Measurements from ENCODE around the gene WASHC4. TPM values are rescaled to one million over a fixed set of nuclear protein-coding genes. Genes with fewer than 3 reads are reported as not detected.

The WASHC4 gene
- polyA plus RNA-seq, 1 of the 3 experiments (the other 2 are of a cell fraction) = 11.2 TPM

GRCh38 chr12:105090361-105090760, 17.2 kb upstream of the WASHC4 start (continued):
- no peak for TF ChIP-seq ZBTB33 (IDR thresholded peaks at IDR 0.05; ENCODE audit: borderline replicate concordance, low read depth)
- TF ChIP-seq FOXM1 (IDR thresholded peaks at IDR 0.05; ENCODE audit: low read depth) = no peak

GRCh38 chr12:105091476-105092206, 15.9 kb upstream of the WASHC4 start:
- no peaks in the 10 kb centered on the region for H3K9me2 ChIP-seq
- no peak for DNase-seq
- no peaks in the 10 kb centered on the region for H3F3A ChIP-seq (replicated peaks; ENCODE audit: insufficient read depth)
- WGBS (ENCODE audit: low lambda C conversion rate) = 63% methylated on average over 4 of the region's 4 CpGs
- H3K9ac ChIP-seq = no peak overlapping the region
- no peak for TF ChIP-seq JUND (IDR thresholded peaks at IDR 0.05)
- TF ChIP-seq TEAD4 (IDR thresholded peaks at IDR 0.05; ENCODE audit: borderline replicate concordance, insufficient read depth) = no peak
- TF ChIP-seq YY1 (IDR thresholded peaks at IDR 0.05; ENCODE audit: low read depth) = no peak
- TF ChIP-seq USF1 (IDR thresholded peaks at IDR 0.05; ENCODE audit: borderline replicate concordance, low read depth) = no peak
- no peak for TF ChIP-seq RFX5 (IDR thresholded peaks at IDR 0.05; ENCODE audit: low read length)
- no peak for TF ChIP-seq ZBTB33 (IDR thresholded peaks at IDR 0.05; ENCODE audit: borderline replicate concordance, low read depth)
- TF ChIP-seq POLR2AphosphoS5 (IDR thresholded peaks at IDR 0.05; ENCODE audit: low read depth, low read length) = no peak
- no peak for TF ChIP-seq FOXM1 (IDR thresholded peaks at IDR 0.05; ENCODE audit: low read depth)
- no peak for TF ChIP-seq IRF3 (IDR thresholded peaks at IDR 0.05; ENCODE audit: low read depth, low read length)
- TF ChIP-seq MAX (IDR thresholded peaks at IDR 0.05; ENCODE audit: low read depth) = no peak
- no peak for TF ChIP-seq NRF1 (IDR thresholded peaks at IDR 0.05; ENCODE audit: low read depth, low read length)
- POLR2A ChIA-PET = no interaction called here
- H3K36me3 ChIP-seq (replicated peaks in 1 of 2; ENCODE audit: control insufficient read depth in 1 of 2, insufficient read depth in 2 of 2, low read length in 1 of 2) = no peaks in the 10 kb centered on the region
- H3K4me1 ChIP-seq (ENCODE audit: control insufficient read depth in 1 of 2, insufficient read depth in 2 of 2, low read depth in 1 of 2, low read length in 1 of 2) = no peaks in the 10 kb centered on the region
- no peak overlapping the region for H3K4me3 ChIP-seq (ENCODE audit: low read depth in 2 of 2, low read length in 1 of 2)
- no peaks in the 10 kb centered on the region for H3K79me2 ChIP-seq (ENCODE audit: insufficient read depth)
- no peak overlapping the region for H2AFZ ChIP-seq (ENCODE audit: low read depth)
- no peak overlapping the region for H3K27ac ChIP-seq (ENCODE audit: low read depth in 2 of 2, low read length in 1 of 2)
- H3K9me3 ChIP-seq = no peaks in the 10 kb centered on the region
- no peak overlapping the region for H3K4me2 ChIP-seq
- no peaks in the 10 kb centered on the region; the same call in 1 of the 2 replicates for H3K27me3 ChIP-seq (ENCODE audit: insufficient read depth)
- CTCF ChIA-PET = interaction anchor here (0.7 to 1.7 kb wide), 2 partner anchors 15 to 38 kb away, joined by 3 to 4 read pairs; no protein-coding TSS in a partner anchor
- H4K20me1 ChIP-seq (ENCODE audit: insufficient read depth) = no peaks in the 10 kb centered on the region

Measured in SK-N-SH (cell line).